Iris pigment epithelial cell (primary cell): ENCODE data around the gene DAB2.

Experiments used
- DNase-seq: peaks from one replicate; pipeline ENCODE4 v3.0.0-alpha.2; 2011; ENCODE audit warnings: low read depth

DAB2 gene

DNA sequence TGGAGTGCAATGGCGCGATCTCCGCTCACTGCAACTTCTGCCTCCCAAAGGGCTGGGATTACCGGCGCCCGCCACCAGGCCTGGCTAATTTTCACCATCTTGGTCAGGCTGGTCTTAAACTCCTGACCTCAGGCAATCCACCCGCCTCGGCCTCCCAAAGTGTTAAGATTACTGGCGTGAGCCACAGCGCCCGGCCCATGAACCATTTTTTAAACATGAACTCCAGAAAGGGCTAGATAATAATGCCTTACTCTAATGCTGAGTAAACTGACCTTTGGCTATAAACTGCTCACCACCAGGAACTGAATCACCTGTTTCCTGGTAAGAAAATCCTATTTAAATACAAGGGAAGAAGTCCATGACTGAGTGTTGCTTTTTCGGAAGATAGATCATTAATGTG, 23.2 kb upstream of the DAB2 start:
- DNase-seq: no peak

GRCh38 chr5:39447059-39447458, 22.3 kb upstream of the DAB2 start:
- DNase-seq: no peak

- no peak for DNase-seq
Measured at GRCh38 chr5:39446231-39446630, 21.5 kb upstream of the DAB2 start.

GRCh38 chr5:39443911-39444310, 19.1 kb upstream of the DAB2 start:
- no peak for DNase-seq

DNA sequence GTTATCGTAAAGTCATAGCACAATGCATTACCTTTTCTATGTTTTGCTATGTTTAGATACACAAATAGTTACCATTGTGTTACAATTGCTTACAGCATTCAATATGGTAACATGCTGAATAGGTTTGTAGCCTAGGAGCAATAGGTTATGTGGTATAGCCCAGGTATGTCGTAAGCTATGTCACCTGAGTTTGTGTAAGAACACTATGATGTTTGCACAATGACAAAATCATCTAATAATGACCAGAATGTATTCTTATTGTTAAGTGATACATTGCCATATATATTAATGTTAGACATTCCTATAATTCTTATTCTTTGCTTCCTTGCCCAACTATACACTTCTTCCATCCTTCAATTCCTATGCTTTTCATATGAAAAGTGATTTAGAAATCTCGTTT, 18.2 kb upstream of the DAB2 start:
- DNase-seq: no peak

DNA sequence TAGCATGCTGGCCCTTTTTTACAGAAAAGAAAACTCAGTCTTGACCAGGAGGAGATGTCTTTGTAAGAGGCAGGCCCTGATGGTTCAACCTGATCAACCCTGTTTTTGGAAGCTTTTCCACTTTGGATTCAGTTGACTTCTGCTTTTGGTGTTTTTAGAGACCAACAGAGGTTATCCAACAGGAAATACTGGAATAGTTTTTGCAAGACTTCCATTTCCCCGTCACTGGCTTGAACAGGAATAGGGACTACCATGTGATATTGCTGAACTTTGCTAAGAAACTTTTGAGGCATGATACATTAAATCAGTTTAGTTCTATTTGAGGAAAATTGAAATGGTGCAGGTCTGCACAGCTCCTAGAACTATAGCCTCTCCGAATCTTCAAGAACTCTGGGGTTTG, 17.1 kb upstream of the DAB2 start:
- no peak for DNase-seq

GRCh38 chr5:39440958-39441624, 16.3 kb upstream of the DAB2 start:
- no peak for DNase-seq

- no peak for DNase-seq
Measured at GRCh38 chr5:39440192-39440957, 15.6 kb upstream of the DAB2 start.

- no peak for DNase-seq
Measured at GRCh38 chr5:39439582-39440162, 14.9 kb upstream of the DAB2 start.

GRCh38 chr5:39437467-39437866, 12.7 kb upstream of the DAB2 start:
- DNase-seq: peak; percentile 54

- DNase-seq: no peak
Measured at GRCh38 chr5:39433848-39434247, 9.1 kb upstream of the DAB2 start.

DNA sequence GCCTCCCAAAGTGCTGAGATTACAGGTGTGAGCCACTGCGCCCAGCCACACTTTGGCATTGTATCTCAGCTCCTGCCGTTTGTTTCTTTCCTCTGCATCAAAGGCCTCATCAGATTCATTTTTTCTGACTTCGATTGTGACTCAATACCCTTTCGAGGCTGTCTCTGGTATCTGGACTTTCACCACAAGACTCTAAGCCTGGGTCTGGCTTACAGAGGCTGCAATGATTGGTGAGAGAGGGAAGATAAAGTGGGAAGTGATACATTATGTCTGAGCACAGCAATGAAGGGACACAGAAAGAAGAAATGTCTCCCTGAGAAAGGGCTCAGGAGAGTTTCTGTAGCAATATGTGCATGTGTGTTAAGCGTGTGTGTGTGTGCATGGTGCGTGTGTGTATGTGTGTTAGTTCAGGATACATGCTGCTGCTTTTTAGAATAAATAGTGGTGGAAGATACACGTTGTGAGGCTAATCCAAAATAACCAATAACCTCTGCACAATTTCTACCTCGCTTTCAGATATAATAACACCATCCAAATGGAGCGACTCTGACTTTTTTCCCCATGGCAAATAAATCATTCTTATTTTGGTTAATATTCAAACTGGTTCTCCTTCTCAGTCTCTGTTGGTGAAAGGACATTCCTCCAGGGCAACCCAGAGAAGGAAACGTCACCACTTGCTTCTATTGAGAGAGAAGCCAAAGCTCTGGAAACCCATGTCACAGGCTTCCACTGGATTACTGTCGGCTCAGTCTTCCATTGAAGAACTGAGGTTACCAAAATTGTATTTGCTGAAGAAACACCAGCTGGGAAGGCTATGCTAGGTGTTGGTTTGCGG, 8.1 kb upstream of the DAB2 start:
- DNase-seq: no peak

GRCh38 chr5:39430461-39430860, 5.7 kb upstream of the DAB2 start:
- DNase-seq: no peak

- DNase-seq: no peak
Measured at GRCh38 chr5:39428640-39429039, 3.9 kb upstream of the DAB2 start.

GRCh38 chr5:39427633-39428032, 2.9 kb upstream of the DAB2 start:
- no peak for DNase-seq

- peak; percentile 68 for DNase-seq
Measured at GRCh38 chr5:39427229-39427628, 2.4 kb upstream of the DAB2 start.

GRCh38 chr5:39426746-39427105, 1.9 kb upstream of the DAB2 start:
- DNase-seq: no peak

GRCh38 chr5:39426051-39426745, 1.4 kb upstream of the DAB2 start:
- no peak for DNase-seq

DNA sequence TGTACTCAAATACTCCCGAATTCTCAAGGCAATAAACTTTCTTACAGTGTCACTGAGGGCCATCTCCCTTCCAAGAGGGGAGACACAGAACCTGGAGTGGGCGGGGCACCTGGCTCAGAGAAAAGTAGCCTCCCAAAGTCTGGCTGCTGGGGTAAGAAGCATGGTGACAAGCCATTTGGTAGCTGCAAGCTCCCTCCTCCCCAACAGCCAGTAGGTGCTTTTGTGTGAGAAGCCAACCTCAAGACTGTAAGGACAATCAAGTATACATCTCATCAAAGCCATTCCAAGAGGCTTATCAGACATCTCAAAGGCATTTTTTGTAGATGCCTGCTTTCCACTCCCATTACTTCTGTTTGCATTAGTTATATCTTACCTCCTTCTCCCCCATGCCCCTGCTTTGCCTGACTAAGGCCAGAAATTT, 1.4 kb downstream of the DAB2 start:
- no peak for DNase-seq

DNA sequence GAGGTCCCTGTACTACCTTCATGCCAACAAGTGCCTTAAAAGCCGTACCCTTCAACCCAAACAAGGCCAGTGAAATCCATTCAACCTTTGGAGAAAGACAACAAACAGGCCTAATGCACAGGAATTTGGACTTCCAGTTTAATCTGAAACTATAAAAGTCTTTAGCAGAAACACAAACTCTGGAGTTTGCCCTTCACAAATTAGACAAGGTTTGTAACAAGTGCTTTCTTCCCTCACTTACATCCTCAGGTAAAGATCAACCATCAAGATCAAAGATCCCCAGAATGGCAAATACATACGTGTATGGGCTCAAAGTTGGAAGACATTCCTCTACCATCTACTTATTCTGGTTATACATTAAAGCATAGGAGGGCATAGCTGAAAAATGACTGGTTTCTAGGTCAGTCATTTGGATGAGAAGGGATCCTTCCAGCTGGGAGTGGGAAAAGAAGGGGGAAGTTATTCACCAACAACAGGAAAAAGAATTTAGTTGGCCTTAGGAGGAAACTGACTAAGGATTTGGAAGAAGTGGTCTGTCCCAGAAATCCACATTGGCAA, 2.0 kb downstream of the DAB2 start:
- DNase-seq: no peak

GRCh38 chr5:39422036-39422606, 2.7 kb downstream of the DAB2 start:
- DNase-seq: no peak
